H9 (cell line): ENCODE data around the gene PPFIBP1. TPM values are rescaled to one million over a fixed set of nuclear protein-coding genes. Genes with fewer than 3 reads are reported as not detected.

Experiments used
- DNase-seq: peaks from one replicate; pipeline ENCODE4 v3.0.0-alpha.2; 2017
- H2AFZ ChIP-seq: one replicate; pipeline ENCODE4 v1.6.1; 2013; ENCODE audit warnings: mild to moderate bottlenecking, low read length, control low read depth, moderate library complexity
- H2AK5ac ChIP-seq: 2 replicates; pipeline ENCODE4 v1.6.1; 2013; ENCODE audit warnings: low read length, control low read depth, mixed read lengths; ENCODE audit not compliant: insufficient read length
- H2BK120ac ChIP-seq: one replicate; pipeline ENCODE4 v1.6.1; 2013; ENCODE audit warnings: low read depth, mild to moderate bottlenecking, low read length, control low read depth, inconsistent platforms; ENCODE audit not compliant: poor library complexity, severe bottlenecking
- H2BK12ac ChIP-seq: 2 replicates; pipeline ENCODE4 v1.6.1; 2013; ENCODE audit warnings: low read length, control low read depth, mixed read lengths, low read depth; ENCODE audit not compliant: insufficient read length
- H2BK15ac ChIP-seq: 2 replicates; pipeline ENCODE4 v1.6.1; 2013; ENCODE audit warnings: low read depth, low read length, control low read depth
- H2BK20ac ChIP-seq: one replicate; pipeline ENCODE4 v1.6.1; 2013; ENCODE audit warnings: low read depth, mild to moderate bottlenecking, low read length, control low read depth, inconsistent platforms; ENCODE audit not compliant: poor library complexity, severe bottlenecking
- H2BK5ac ChIP-seq: 2 replicates; pipeline ENCODE4 v1.6.1; 2013; ENCODE audit warnings: low read length, control low read depth, mixed read lengths; ENCODE audit not compliant: insufficient read length
- H3K14ac ChIP-seq: 2 replicates; pipeline ENCODE4 v1.6.1; 2013; ENCODE audit warnings: low read length, control low read depth; ENCODE audit not compliant: insufficient read depth
- H3K18ac ChIP-seq: 2 replicates; pipeline ENCODE4 v1.6.1; 2013; ENCODE audit warnings: low read depth, mild to moderate bottlenecking, mixed read lengths, low read length, control low read depth; ENCODE audit not compliant: insufficient read length
- H3K23ac ChIP-seq: 2 replicates; pipeline ENCODE4 v1.6.1; 2013; ENCODE audit warnings: low read length, control low read depth, mixed read lengths, low read depth; ENCODE audit not compliant: insufficient read length
- H3K23me2 ChIP-seq: 2 replicates; pipeline ENCODE4 v1.6.1; 2013; ENCODE audit warnings: low read depth, mild to moderate bottlenecking, mixed read lengths, low read length, control low read depth; ENCODE audit not compliant: insufficient read length, poor library complexity, severe bottlenecking
- H3K27ac ChIP-seq: 2 replicates; pipeline ENCODE4 v1.5.1; 2013; ENCODE audit warnings: low read length, control low read depth, mixed read lengths, low read depth; ENCODE audit not compliant: insufficient read length
- H3K27me3 ChIP-seq: 2 replicates; pipeline ENCODE4 v1.6.1; 2013; ENCODE audit warnings: low read length, control low read depth, inconsistent platforms; ENCODE audit not compliant: insufficient read depth
- H3K4ac ChIP-seq: 2 replicates; pipeline ENCODE4 v1.6.1; 2013; ENCODE audit warnings: low read depth, mild to moderate bottlenecking, control low read depth, inconsistent platforms, low read length, moderate library complexity
- H3K4me1 ChIP-seq: 2 replicates; pipeline ENCODE4 v1.6.1; 2013; ENCODE audit warnings: low read length, control low read depth, inconsistent platforms; ENCODE audit not compliant: insufficient read depth
- H3K4me2 ChIP-seq: 2 replicates; pipeline ENCODE4 v1.6.1; 2013; ENCODE audit warnings: low read length, control low read depth, mixed read lengths; ENCODE audit not compliant: insufficient read length, insufficient read depth
- H3K56ac ChIP-seq: 2 replicates; pipeline ENCODE4 v1.6.1; 2013; ENCODE audit warnings: low read depth, mild to moderate bottlenecking, mixed read lengths, low read length, control low read depth; ENCODE audit not compliant: insufficient read length
- H3K79me1 ChIP-seq: 2 replicates; pipeline ENCODE4 v1.6.1; 2013; ENCODE audit warnings: low read depth, mild to moderate bottlenecking, moderate library complexity, low read length, control low read depth, inconsistent platforms; ENCODE audit not compliant: insufficient read depth, poor library complexity, severe bottlenecking
- H3K79me2 ChIP-seq: 2 replicates; pipeline ENCODE4 v1.6.1; 2013; ENCODE audit warnings: low read length, control low read depth, inconsistent platforms; ENCODE audit not compliant: insufficient read depth
- H3K9ac ChIP-seq: 2 replicates; pipeline ENCODE4 v1.6.1; 2013; ENCODE audit warnings: low read length, control low read depth, mixed read lengths; ENCODE audit not compliant: insufficient read length; ENCODE audit errors: extremely low read depth
- H3K9me3 ChIP-seq: one replicate; pipeline ENCODE4 v1.6.1; 2013; ENCODE audit warnings: low read depth, low read length, inconsistent platforms; ENCODE audit not compliant: control insufficient read depth
- H3T11ph ChIP-seq: one replicate; pipeline ENCODE4 v1.6.1; 2013; ENCODE audit warnings: mild to moderate bottlenecking, low read length, control low read depth, inconsistent platforms
- H4K20me1 ChIP-seq: one replicate; pipeline ENCODE4 v1.6.1; 2013; ENCODE audit not compliant: control insufficient read depth, insufficient read length, insufficient read depth
- H4K5ac ChIP-seq: 2 replicates; pipeline ENCODE4 v1.6.1; 2013; ENCODE audit warnings: low read depth, mild to moderate bottlenecking, mixed read lengths, low read length, control low read depth; ENCODE audit not compliant: insufficient read length
- H4K8ac ChIP-seq: replicated peaks from 2 replicates; pipeline ENCODE4 v1.6.1; 2013; ENCODE audit warnings: low read length, control low read depth, mixed read lengths, low read depth; ENCODE audit not compliant: insufficient read length
- H4K91ac ChIP-seq: 2 replicates; pipeline ENCODE4 v1.6.1; 2013; ENCODE audit warnings: low read depth, mild to moderate bottlenecking, moderate library complexity, mixed read lengths, low read length, control low read depth; ENCODE audit not compliant: insufficient read length
- H3K27ac Mint-ChIP-seq, 3 experiments: 2 replicates in 2 of 3; 3 replicates in 1 of 3; pipeline ENCODE4 v1.8.0; 2020 to 2021; ENCODE audit warnings: mixed read lengths in 3 of 3, mild to moderate bottlenecking in 1 of 3, moderate library complexity in 1 of 3
- H3K27me3 Mint-ChIP-seq: 2 replicates; pipeline ENCODE4 v1.8.0; 2021; ENCODE audit warnings: low read depth, mild to moderate bottlenecking, moderate library complexity, mixed read lengths
- H3K36me3 Mint-ChIP-seq, 3 experiments: 2 replicates in 2 of 3; 3 replicates in 1 of 3; pipeline ENCODE4 v1.8.0; 2020 to 2021; ENCODE audit warnings: low read depth in 3 of 3, mixed read lengths in 3 of 3; ENCODE audit not compliant: insufficient read depth in 1 of 3
- H3K4me1 Mint-ChIP-seq, 2 experiments: 2 replicates each; pipeline ENCODE4 v1.8.0; 2020; ENCODE audit warnings: mixed read lengths in 2 of 2
- H3K4me3 Mint-ChIP-seq, 2 experiments: 2 replicates in 1 of 2; 3 replicates in 1 of 2; pipeline ENCODE4 v1.8.0; 2020 to 2021; ENCODE audit warnings: mild to moderate bottlenecking in 2 of 2, mixed read lengths in 2 of 2, moderate library complexity in 1 of 2
- H3K9me3 Mint-ChIP-seq, 2 experiments: 2 replicates in 1 of 2; 3 replicates in 1 of 2; pipeline ENCODE4 v1.8.0; 2020; ENCODE audit warnings: mild to moderate bottlenecking in 2 of 2, mixed read lengths in 2 of 2, moderate library complexity in 1 of 2
- CTCF ChIP-seq: fragments of 200-600 bp; sonication (generic); conservative IDR thresholded peaks from 3 replicates; pipeline ENCODE4 v1.8.0; 2021; ENCODE audit warnings: antibody characterized with exemption, mild to moderate bottlenecking
- WGBS: extraction: QIAGEN DNeasy Blood & Tissue Kit; methylation state at CpG from one replicate; pipeline ENCODE4 v1.1.7; 2013; ENCODE audit warnings: missing lambda C conversion rate, low lambda C conversion rate, mixed read lengths; ENCODE audit not compliant: insufficient read length; ENCODE audit errors: extremely low coverage; 5-methylcytosine and 5-hydroxymethylcytosine counted together
- total RNA-seq: library from RNA; stranded (reverse); gene quantifications from 2 replicates; pipeline ENCODE4 v1.2.1, GENCODE V29; 2021

PPFIBP1 gene
- total RNA-seq, 1 experiment from 2014 or later, result 29.2 TPM

- Histone ChIP-seq H3K56ac (no peak overlapping the region), H3K9me3 (no peaks in the 10 kb centered on the region), H3K27me3 (no peaks in the 10 kb centered on the region), H2BK12ac (no peak overlapping the region), H3K4ac (no peak overlapping the region), H3K23me2 (no peaks in the 10 kb centered on the region), H4K8ac (no peak overlapping the region), H3K79me2 (no peaks in the 10 kb centered on the region), H3T11ph (no peak overlapping the region), H3K23ac (no peak overlapping the region), H3K14ac (no peak overlapping the region), H3K4me2 (no peak overlapping the region), H4K20me1 (no peaks in the 10 kb centered on the region), H3K4me1 (no peaks in the 10 kb centered on the region), H4K91ac (no peak overlapping the region), H3K18ac (no peak overlapping the region), H4K5ac (no peak overlapping the region), H3K9ac (no peak overlapping the region), H2BK15ac (no peak overlapping the region), H2BK20ac (no peak overlapping the region), H2AFZ (no peak overlapping the region), H3K79me1 (no peaks in the 10 kb centered on the region), H2AK5ac (no peak overlapping the region), H2BK120ac (no peak overlapping the region), H3K27ac (no peak overlapping the region), H2BK5ac (no peak overlapping the region)
- Mint-ChIP-seq H3K4me1 (peaks cover 2 to 4% of the 10 kb centered on the region in 2 experiments; a peak in 3 of 4 replicates), H3K36me3 (no peaks in the 10 kb centered on the region), H3K4me3 (no peak overlapping the region), H3K27me3 (no peaks in the 10 kb centered on the region), H3K9me3 (no peaks in the 10 kb centered on the region), H3K27ac (no peak overlapping the region)
- no CpG with 5 or more reads among the region's 1 CpG for WGBS
- TF ChIP-seq CTCF, result no peak
- no peak for DNase-seq
Observed at GRCh38 chr12:27637524-27637923, 113.5 kb downstream of the PPFIBP1 start.
